ENCODE data around the gene WHRN.

The WHRN gene

DNA sequence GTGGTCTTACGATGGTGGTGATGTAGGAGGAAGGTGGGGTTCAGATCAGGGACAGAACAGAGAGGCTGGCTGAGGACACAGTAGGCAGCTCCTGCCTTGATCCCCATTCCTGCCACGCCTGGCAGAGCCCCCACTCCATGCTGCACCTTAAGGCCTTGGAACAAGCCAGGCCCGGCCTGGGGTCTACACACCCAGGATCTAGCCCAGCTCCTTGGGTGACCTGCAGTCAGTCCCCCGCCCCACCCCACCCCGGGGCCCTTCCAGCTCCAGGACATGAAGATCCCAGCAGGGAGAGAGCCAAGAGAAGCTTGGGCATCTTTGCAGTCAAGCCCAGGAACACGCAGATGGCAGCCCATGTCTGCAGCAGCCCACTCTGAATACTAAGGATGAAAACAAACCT lies 34.7 kb downstream of the WHRN start:
- DNase-seq = no peak

DNA sequence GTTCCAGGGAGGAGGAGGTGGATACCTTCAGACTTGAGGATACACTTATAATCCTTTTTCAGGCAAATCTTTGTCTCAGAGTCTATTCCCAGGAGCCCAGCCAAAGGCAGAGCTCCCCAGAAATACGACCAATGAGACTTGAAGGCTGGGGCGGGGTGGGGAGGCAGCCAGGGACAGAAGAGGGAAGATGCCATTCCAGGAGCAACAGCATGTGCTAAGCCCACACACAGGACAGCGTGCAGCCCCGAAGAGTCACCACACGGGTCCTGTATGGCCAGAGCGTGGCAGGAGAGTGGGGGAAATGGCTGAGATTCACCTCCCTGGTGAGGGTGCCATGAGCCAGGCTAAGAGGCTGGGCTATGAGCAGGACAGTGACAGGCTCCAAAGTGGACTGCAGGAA lies 35.2 kb downstream of the WHRN start:
- DNase-seq = no peak

DNA sequence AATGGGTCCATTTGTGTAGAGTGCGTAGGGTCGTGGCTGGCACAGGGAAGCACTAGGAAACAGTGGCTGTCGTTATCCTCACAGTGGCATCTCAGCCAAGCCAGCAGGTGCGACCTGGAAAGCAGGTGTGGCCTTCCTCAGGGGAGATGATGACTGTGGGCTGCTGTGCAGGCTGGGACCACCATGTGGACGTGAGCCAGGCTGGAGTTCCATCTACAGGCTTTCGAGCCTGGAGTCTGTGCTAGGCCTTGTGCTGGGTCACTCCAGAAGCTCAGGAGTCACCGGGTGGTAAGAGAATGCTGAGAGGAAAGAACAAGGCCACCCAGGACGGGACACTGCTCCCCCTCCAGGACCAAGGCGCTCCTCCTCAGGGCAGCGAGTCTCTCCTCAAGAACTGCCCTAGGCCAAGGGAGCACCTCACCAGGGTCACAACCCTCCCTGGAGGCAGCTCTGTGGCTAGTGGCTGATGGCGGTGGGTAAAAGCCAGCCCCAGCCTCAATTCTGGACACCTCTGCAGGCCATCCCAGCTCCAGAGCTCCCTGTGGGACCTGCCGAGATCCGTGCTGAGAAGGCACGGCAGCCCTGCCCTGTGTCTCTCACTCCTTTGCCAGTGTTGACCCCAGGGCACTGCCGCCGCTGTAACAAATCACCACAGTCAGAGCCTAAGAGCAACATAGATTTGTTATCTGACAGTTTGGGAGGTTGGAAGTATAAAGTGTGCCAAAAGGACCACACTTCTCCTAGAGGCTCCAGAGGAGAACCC lies 36.0 kb downstream of the WHRN start:
- no peak for DNase-seq

DNA sequence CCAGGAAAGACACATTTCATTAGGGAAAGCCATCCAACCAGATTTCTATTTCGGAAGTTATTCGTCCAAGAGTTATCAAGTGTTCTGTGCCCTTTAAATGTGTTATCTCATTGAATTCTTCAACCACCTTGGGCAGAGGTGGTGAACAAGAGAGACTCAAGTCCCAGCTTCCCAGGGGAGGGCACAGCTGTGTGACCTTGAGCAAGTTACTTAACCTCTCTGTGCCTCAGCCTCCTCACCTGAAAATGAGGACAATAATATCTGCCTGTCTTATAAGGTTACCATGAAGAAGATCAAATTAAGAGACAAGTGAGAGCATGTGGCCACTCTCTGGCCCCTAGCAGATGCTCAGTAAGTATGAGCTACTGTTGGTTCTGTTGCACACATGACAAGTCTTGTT lies 37.4 kb downstream of the WHRN start:
- no peak for DNase-seq

DNA sequence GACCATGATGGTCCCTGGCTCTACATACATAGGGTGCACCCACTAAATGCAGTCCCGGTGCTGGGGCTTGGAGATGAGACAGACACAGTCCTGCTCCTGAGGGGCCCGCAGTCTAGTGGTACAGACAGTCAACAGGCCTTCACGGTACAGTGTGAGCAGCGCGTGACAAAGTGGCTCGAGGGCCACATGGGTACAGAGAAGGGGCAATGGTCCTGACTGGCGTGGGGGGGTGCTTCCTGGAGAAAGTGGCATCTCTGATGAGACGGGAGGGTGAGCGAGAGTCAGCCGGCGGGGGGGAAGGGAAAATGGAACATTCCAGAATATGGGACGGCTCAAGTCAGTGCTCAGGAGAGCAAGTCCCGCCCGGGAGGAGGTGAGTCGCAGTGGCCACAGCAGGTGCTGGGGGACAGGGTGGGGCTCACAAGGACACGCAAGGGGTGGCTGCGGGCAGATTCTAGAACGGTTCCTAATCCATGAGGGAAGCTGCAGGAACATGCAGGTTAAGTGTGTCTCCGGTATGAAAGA lies 38.0 kb downstream of the WHRN start:
- DNase-seq = no peak

DNA sequence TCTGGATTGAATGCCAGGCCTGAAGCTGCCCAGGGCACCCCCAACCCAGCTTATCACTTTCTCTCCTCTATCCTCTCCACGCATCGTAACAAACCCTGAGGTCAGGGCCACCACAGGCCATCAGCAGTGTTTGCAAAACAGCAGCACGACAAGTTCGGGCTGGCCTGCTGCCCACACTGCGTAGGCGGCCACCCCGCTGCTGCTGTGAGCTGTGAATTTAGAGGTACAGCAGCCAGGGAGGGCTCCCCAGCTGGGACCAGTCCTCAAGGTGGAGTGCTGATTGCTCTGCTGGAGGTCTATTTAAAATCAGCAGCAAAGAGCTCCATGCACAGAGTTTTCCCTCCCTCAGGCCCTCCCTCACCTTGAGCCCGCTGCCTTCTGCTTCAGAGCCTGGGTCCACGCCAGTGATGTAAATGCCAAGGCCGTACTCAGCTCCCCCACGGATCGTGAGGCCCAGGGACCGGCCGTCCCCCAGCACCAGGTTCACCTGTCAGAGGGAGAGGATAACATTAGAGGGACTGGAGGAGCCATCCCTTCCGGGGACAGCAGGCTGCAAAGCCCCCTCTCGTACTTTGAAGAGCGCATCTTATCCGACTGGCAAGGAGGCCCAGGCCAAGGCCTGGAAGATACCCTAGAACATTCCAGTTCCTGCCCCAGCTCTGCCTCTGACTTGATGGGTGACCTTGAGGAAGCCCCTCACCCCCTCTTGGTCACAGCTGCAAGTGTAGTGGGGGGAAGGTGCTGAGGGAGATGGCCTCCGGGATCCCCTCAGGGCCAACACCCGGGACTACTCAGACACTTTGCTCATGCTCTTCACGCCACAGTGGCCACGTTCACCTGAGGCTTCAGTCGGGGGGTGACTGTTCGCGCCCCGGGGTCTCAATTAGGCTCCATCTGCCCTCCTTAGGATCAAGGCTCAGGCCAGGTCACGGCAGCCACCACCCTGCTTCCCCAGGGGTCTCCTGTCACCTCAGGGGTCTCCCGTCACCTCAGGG lies 39.1 kb downstream of the WHRN start:
- no peak for DNase-seq

DNA sequence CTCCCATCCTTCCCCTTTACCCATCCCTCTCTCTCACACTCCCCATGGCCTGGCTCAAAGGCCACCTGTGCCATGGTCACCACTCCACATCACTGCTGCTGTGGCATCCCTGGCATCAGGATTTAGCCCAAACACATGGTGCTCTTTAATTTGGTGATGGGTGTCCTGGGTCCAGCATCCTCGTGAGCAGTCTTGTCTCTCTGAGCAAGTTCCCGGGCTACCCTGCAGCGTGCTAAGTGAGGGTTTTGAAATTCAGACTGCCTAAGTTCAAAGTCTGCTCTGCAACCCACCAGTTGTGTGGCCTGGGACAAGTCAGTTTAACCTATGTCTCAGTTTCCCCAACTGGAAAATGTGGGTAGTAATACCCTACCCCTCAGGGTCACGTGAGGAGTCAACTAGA lies 39.9 kb downstream of the WHRN start:
- no peak for DNase-seq

DNA sequence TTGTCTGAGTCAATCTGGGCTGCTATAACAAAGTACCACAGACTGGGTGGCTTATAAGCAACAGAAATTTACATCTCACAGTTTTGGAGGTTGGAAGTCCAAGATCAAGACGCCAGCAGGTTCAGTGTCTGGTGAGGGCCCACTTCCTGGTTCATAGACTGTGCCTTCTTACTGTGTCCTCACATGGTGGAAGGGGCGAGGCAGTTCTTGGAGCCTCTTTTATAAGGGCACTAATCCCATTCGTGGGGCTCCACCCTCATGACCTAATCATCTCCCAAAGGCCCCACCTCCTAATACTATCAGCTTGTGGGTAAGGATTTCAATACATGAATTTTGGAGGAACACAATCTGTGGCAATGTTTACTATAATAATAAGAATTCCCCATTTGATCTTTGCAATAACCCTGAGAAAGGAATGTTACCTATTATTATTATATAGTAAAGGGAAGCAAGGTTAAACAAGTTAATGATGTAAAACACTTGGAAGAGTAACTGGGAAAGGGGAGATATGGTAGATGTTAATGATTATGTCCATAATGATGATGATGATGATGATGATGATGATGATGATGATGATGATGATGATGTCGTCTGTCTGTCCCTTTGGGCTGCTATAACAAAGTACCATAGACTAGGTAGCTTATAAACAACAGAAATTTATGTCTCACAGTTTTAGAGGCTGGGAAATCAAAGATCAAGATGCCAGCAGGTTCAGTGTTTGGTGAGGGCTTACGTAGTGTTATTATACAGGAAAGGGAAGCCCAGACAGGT lies 40.8 kb downstream of the WHRN start:
- DNase-seq = no peak

DNA sequence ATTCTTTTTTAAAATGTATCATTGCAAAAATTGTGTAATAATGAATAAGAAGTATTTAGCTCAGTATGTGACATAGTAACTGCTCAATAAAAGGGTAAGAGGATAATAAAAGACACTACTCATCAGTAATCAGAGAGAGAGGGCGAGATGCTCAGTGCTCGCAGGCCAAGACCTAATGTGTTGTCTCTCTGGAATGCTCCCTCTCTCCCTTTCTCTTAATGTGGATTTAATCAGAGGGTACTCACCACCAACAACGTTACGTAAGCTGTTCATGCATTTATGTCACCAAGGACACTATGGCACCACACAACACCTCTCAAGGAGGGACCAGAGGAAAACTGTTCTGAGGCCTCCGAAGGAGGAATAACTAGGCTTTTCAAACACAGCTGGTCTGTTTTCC lies 42.5 kb downstream of the WHRN start:
- no peak for DNase-seq

DNA sequence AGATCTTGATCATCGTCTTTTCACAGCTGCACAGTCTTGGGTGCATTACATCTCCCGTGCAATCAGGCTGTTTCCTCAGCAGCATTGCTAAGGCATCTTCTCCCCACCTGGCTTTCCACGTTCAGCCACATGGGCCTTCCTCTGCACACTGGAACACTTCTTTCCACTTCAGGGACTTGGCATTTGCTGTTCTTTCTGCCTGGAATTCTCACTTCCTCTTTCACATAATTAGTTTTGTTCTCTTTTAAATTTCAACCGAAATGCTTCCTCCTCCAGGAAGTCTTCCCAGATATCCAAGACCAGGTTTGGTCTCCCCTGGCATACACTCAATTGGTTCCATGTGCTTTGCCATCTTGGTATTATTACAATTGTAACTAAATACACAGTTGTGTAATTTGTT lies 43.8 kb downstream of the WHRN start:
- DNase-seq = no peak

DNA sequence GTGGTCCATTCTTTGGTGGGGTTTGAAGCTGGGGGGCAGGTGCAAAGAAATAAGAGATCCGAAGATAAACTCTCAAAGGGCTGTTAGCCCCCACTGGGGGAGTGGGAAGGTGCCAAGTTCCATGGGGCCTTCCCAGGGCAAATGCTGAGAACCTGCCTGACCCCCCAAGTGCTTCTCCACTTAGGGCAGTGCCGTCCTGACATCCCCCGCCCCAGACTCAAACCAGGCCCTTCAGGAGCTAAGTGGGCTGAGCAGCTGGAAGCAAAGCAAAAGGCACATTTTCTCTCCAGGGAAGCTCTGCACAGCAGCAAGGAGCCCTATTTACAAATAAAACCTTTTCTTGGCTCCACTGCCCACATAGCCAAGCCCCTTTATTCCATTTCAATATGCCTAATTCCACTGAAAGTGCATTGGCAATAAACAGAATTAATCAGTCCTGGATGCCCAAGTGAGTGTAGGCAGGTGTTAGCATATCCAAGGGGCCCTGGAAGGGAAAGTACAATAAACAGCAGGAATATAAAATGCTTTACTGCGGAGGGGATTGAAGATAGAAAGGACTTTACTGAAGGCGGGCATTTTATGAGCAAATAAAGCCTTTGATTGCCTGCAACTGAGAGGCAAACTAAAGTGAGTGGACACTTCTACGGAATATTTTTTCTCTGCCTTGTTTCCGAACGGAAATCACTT lies 44.6 kb downstream of the WHRN start:
- no peak for DNase-seq

DNA sequence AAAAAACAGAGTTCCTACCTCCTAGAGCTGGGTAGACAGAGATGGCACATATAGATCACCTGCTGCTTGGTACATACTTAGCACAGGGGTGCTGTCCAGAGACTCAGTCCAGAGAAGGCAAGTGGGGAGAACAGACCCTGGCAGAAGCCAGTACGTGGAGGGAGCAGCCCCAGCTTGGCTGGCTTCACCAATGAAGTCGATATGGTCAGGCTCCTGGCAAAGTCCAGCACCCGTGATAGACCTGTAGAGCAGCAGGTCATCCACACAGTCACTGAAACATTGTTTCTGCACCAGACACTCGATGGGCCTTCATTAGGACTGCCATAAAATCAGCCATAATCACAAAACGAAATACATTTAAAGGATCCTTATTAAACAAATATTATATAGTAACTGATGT lies 45.8 kb downstream of the WHRN start:
- DNase-seq = no peak

DNA sequence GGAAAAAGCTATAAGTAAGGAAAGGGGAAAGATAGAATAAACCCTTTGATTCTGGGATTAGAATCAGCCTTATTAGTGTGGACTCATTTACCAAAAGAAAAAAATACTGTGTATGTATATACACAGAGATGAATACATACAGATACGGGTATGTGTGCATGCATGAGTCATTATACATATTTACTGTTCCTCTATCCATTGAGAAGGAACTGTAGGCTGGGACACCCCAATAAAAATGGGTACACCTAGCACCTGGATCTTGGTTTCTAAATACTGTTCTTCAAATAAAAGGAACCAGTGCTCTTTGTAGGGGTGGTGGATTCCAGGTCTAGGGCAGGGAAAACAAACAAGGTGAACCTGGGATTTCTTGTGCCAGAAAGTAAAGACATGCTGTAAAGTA lies 48.3 kb downstream of the WHRN start:
- no peak for DNase-seq

DNA sequence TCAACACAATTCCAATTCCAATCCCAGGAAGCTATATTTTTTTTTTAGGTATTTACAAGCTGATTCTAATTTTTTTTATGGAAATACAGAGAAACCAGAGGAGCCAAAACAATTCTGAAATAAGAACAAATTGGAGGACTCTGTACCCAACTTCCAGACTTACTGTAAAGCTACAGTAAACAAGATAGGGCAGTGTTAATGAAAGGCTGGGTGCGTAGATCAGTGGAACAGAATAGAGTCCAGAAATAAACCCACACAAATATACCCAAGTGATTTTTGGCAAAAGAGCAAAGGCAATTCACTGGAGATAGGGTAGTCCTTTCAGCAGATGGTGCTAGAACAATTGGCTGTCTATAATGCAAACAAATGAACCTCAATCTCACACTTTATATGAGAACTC lies 50.6 kb downstream of the WHRN start:
- no peak for DNase-seq

DNA sequence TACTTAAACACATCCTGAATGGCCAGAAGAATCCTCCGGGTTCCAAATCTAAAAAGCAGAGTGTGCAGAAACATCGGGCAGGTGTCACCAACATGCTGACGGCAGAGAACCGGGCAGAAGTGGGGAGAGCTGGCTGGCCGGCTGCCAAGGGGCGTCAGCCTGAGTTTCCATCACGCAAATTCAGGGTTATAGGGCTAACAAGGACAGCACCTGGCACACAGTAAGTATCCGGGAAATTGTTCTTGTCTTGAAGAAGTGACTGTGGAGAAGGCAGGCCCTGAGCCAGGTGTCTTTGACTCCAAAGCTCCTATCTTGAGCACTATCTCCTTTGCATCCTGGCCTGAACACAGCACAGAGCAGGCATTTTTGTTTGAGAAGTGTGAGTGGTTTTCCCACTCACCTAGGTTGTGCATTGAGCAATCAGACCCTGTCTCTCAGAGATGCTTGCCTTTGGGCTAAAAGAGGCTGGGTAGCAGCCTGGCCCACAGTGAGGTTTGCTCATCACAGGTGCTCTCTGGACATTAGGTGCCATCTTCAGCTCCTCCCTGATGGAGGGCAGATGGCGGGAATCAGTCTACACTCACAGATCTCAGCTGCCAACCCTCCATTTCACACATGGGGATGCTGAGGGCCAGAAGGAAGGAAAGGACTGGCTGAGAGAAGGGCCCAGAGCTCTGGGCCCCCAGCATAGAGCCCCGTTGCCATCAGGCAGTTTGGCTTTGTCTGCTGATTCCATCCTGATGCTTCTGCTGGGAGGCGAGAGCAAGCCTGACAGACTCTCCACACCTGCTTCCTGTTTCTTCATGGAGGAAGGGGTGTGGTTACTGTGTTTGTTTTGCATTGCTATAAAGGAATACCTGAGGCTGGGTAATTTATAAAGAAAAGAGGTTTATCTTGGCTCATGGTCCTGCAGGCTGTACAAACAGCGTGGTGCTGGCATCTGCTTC lies 52.8 kb downstream of the WHRN start:
- DNase-seq = no peak

DNA sequence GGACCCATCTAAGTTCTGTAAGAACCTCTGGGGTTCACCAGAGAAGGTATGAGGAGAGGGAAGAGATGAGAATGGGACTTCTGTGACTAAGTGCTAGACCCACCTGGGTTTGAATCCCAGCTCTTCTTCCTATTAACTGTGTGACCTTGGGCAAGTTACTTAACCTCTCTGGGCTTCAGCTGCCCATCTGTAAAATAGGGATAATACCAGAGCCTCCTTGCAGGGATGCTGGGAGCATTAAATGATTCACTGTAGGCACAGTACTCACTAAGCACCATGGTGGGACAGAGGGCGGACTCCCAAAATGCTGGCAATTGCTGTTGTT lies 53.6 kb downstream of the WHRN start:
- no peak for DNase-seq

DNA sequence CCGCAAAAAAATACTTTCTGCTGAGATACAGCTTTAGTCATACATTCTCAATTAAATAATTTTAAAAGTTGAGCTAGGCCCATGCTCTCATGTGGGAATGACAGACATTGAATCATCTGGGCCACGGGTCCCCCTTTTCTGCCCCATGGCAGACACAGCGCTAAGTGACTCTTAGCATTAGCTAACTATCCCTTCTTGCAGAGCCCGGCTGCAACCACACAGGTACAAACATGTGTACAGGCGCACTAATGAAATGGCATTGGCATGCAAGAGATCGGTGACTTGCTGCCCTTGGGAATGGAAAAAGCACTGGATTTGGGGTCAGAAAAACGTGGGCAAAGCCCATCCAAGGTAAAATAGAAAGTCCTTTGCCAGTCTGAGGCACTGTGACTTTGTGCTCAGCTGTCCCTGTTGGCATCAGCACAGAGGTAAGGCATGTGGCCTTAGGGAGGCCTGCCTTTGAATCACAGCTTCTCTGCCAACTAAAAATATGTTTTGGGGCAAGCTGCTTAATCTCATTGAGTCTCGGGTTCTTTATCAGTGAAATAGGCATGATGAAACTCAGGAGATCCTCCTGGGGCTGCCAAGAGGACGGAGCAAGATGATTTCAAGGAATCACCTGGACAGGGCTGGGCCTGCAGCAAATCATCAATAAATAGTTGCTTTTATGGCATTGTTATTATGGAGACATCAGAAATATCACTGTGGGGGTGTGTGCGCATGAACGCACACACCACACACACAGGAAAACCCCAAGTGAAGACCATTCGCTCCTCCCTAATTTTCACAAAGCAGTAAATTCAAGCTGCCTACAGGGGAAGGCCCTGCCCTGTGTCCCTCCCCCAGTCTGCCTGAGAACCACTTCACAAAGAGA lies 54.2 kb downstream of the WHRN start:
- no peak for DNase-seq

DNA sequence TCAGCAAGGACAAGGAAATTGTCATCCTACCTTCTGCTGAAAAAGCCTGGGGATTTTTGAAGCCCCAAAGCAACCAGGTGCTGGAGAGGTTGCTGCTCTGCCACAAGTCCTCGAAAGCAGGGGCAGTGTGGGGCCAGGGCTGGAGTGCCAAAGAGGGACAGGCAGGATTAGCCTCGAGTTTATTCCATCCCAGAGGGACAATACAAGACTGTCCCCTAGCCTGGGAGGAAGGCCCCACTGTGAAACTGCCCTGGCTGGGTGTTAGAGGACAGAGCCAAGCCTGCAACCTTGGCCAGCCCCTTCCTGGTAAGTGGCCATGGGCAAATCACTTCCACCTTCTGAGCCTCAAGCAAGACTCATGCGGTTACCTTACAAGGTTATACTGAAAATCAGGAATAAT lies 55.1 kb downstream of the WHRN start:
- no peak for DNase-seq

DNA sequence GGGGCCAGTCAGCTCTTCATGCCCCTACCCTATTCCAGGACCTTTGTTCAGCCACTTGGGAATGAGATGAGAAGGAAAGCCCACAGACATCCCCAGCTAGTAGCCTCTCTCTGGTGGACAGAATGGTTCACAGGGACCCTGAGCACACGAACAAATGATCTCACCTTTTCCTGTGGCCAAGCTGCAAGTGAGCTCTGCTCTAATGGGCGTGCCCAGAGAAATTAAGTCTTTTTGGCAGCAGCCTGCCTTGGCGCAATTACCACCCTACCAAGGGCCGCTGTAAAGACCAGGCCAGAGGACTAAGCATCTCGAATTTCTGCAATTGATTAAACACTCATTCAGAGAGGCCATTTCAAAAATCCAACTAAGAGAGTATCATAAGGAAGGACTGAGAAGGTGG lies 56.0 kb downstream of the WHRN start:
- DNase-seq = no peak

DNA sequence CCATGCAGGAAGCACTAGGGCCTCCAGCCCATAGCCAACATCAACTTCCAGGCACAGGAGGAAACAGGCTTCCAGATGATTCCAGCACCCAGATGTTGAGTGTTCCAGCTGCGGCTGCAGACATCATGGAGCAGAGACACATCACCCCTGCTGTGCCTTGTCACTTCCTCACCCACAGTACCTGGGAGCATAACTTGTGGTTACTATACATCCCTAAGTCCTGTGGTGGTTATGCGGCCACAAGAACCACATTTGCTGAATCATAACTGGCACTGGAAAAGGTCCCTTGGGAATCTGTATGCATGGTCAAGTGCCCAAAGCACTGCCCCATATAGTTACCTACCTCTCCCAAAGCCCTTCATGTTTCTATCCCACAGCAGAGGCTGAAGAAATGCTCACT lies 56.6 kb downstream of the WHRN start:
- no peak for DNase-seq
